GM19452 (cell line): Measurements from ENCODE around the gene PPTC7.

Source experiments
- ATAC-seq: cut with Tn5 transposase; IDR thresholded peaks from one replicate; pipeline ENCODE4 v1.9.1; 2021; ENCODE audit not compliant: unreplicated experiment

Gene PPTC7

DNA sequence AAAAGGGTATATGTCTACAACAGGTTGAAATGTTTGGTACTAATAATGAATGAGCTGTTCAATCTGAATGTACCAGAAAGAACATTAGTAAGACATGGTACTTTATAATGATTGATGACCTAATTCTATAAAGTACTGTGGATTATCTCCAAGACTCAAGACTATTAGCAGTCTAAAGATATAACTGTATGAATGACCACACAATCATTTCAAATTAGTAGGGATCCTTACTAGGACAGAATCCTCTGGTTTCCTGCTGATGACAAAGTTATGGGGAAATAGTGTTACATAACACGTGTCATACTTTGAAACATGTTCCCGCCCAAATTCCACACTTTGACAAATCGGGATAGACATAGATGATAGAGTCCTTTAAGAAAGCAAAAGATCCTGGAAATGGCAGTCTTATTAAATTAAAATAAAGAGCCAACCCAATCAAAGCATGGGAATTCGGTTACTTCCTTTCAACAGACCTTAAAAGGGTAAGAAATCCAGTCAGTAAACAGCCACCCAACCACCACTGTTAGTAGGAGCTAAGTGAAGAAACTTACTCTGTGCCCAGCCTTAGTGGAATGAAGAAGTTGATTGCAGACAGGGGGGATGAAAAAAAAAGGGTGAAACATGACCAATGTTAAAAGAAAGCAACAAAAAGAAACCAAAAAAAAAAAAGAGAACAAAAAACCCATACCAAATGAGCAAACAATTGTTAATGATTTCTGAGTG lies 84.0 kb downstream of the PPTC7 start:
- no peak for ATAC-seq
